HG03439 (cell line): ENCODE data around the gene TOX2.

Experiments used
- ATAC-seq: cut with Tn5 transposase; IDR thresholded peaks from one replicate; pipeline ENCODE4 v1.9.1; 2021; ENCODE audit warnings: mild to moderate bottlenecking, moderate library complexity; ENCODE audit not compliant: unreplicated experiment

TOX2 gene

GRCh38 chr20:43994486-43995100, 79.9 kb downstream of the TOX2 start:
- no peak for ATAC-seq

GRCh38 chr20:43995645-43996044, 81.0 kb downstream of the TOX2 start:
- no peak for ATAC-seq

- no peak for ATAC-seq
These were observed 81.7 kb downstream of the TOX2 start for GRCh38 chr20:43996240-43996930.

- ATAC-seq: no peak
These were observed 85.2 kb downstream of the TOX2 start for GRCh38 chr20:43999848-44000247.

GRCh38 chr20:44001667-44002596, 87.3 kb downstream of the TOX2 start:
- ATAC-seq: no peak

- ATAC-seq: no peak
These were observed 88.2 kb downstream of the TOX2 start for GRCh38 chr20:44002861-44003260.

GRCh38 chr20:44003609-44004008, 89.0 kb downstream of the TOX2 start:
- ATAC-seq: no peak

GRCh38 chr20:44004306-44004915, 89.8 kb downstream of the TOX2 start:
- no peak for ATAC-seq

- ATAC-seq: no peak
These were observed 91.0 kb downstream of the TOX2 start for GRCh38 chr20:44005661-44006060.

- ATAC-seq: no peak
These were observed 91.5 kb downstream of the TOX2 start for GRCh38 chr20:44006126-44006525.

- no peak for ATAC-seq
These were observed 91.9 kb downstream of the TOX2 start for GRCh38 chr20:44006578-44006977.

- no peak for ATAC-seq
These were observed 94.4 kb downstream of the TOX2 start for GRCh38 chr20:44008806-44009678.

- ATAC-seq: no peak
These were observed 95.0 kb downstream of the TOX2 start for GRCh38 chr20:44009679-44009992.

- ATAC-seq: no peak
These were observed 95.6 kb downstream of the TOX2 start for GRCh38 chr20:44010162-44010704.

- ATAC-seq: no peak
These were observed 96.7 kb downstream of the TOX2 start for GRCh38 chr20:44011251-44011940.

- no peak for ATAC-seq
These were observed 98.0 kb downstream of the TOX2 start for GRCh38 chr20:44012466-44013226.

GRCh38 chr20:44014807-44015732, 100.4 kb downstream of the TOX2 start:
- no peak for ATAC-seq

GRCh38 chr20:44015733-44016103, 101.1 kb downstream of the TOX2 start:
- ATAC-seq: no peak
